ENCODE measurements around the gene CBLB. TPM values are rescaled to one million over a fixed set of nuclear protein-coding genes. Genes with fewer than 3 reads are reported as not detected.

The CBLB gene
- total RNA-seq, 4 donors from 2014 or later, result 14.8 to 46.4 (median 21.6) TPM

DNA sequence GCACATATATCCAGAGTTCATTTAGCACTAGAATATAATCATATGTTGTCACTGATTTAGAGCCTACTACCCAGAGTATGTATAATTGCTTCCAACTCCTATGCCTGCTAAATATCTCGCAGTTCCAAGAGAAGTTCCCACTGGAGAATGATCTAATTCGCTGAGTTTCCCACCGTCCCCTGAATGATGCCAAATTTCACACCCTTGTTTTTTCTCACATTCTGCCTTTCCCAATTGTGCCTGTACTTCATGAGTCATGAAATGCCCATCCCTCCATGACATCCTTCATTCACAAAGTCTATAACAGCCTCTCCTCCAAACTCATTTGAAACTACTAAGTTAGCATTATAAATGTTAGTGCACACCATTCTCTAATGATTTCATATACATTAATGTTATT, 177.2 kb downstream of the CBLB start:
- Histone ChIP-seq H3K4me3 (no peak overlapping the region), H3K36me3 (peaks cover 0 to 10% of the 10 kb centered on the region in 2 donors), H3K4me1 (peaks cover 0 to 2% of the 10 kb centered on the region in 2 donors), H3K9me3 (no peaks in the 10 kb centered on the region), H3K27ac (no peak overlapping the region), H3K27me3 (no peaks in the 10 kb centered on the region)
- DNase-seq, result no peak
- intact Hi-C loops (cut with DNase I; ENCODE audit: low total_unique reads), result loop anchor here (5.0 kb wide), 1 partner anchor 1146 kb away; no protein-coding TSS in a partner anchor
- in situ Hi-C loops (cut with MboI; ENCODE audit: low sequenced_read_pairs in 4 of 4), result loop anchor here (25.0 kb wide), 2 partner anchors 921 to 1371 kb away; no protein-coding TSS in a partner anchor
- ATAC-seq, result peak; percentile 56 to 72
- TF ChIP-seq POLR2A (IDR thresholded peaks at IDR 0.05), result no peak
- TF ChIP-seq, protein P1, sequence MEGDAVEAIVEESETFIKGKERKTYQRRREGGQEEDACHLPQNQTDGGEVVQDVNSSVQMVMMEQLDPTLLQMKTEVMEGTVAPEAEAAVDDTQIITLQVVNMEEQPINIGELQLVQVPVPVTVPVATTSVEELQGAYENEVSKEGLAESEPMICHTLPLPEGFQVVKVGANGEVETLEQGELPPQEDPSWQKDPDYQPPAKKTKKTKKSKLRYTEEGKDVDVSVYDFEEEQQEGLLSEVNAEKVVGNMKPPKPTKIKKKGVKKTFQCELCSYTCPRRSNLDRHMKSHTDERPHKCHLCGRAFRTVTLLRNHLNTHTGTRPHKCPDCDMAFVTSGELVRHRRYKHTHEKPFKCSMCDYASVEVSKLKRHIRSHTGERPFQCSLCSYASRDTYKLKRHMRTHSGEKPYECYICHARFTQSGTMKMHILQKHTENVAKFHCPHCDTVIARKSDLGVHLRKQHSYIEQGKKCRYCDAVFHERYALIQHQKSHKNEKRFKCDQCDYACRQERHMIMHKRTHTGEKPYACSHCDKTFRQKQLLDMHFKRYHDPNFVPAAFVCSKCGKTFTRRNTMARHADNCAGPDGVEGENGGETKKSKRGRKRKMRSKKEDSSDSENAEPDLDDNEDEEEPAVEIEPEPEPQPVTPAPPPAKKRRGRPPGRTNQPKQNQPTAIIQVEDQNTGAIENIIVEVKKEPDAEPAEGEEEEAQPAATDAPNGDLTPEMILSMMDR (IDR thresholded peaks at IDR 0.05 in 4 of 5, conservative IDR thresholded peaks at IDR 0.05 in 1 of 5), result no peak

DNA sequence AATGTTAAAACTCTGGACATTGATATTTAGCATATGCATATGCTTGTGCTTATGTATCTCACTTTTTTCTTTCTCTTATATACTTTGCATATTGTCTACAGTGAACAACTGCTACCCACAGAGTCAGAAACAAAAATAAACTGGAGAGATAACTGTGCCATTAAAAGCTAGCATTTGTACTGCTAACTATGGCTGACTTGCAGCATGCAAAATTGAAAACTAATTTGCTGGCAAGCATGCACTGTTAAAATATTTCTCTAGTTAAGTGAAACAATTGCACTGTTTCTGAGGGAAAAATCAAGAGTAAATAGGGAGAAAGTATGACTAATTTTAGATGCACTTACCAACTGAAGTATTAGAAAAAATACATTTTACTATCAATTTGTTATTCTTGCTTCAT, 177.8 kb downstream of the CBLB start:
- Histone ChIP-seq H3K27me3 (no peaks in the 10 kb centered on the region), H3K36me3 (peaks cover 0 to 10% of the 10 kb centered on the region in 2 donors), H3K27ac (no peak overlapping the region), H3K9me3 (no peaks in the 10 kb centered on the region), H3K4me3 (no peak overlapping the region), H3K4me1 (peaks cover 0 to 2% of the 10 kb centered on the region in 2 donors)
- in situ Hi-C loops (cut with MboI; ENCODE audit: low sequenced_read_pairs in 4 of 4) (loop anchor here (25.0 kb wide), 2 partner anchors 921 to 1371 kb away; no protein-coding TSS in a partner anchor), intact Hi-C loops (cut with DNase I; ENCODE audit: low total_unique reads) (loop anchor here (5.0 kb wide), 1 partner anchor 1146 kb away; no protein-coding TSS in a partner anchor)
- DNase-seq (no peak), ATAC-seq (peak in 1 of 2 donors; percentile 23)
- TF ChIP-seq, protein P1 (IDR thresholded peaks at IDR 0.05 in 4 of 5, conservative IDR thresholded peaks at IDR 0.05 in 1 of 5), result no peak
- TF ChIP-seq POLR2A (IDR thresholded peaks at IDR 0.05), result no peak

DNA sequence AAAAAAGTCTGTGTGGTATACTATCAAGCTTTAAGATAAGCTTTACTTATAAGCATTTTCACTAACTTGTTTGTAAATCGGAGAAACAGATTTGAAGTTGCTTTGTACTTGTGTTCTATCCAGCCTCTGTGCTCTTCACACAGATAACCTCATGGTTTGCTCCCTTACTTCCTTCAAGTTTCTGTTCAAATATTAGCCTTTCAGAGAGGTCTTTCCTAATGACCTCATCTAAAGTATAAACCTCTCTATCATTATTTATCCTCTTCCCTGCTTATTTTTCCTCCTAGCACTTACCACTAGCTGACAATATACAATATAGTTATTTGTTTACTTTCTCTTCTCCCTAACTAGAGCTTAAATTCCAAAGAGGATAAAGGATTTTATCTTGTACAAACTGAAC, 180.0 kb downstream of the CBLB start:
- no peaks in the 10 kb centered on the region for H3K9me3 ChIP-seq
- peak overlapping the region in 1 of 4 donors; percentile 7 for H3K27ac ChIP-seq
- in situ Hi-C loops (cut with MboI; ENCODE audit: low sequenced_read_pairs in 4 of 4), result loop anchor here (10.0 to 25.0 kb wide), 3 partner anchors 923 to 1373 kb away; no protein-coding TSS in a partner anchor

DNA sequence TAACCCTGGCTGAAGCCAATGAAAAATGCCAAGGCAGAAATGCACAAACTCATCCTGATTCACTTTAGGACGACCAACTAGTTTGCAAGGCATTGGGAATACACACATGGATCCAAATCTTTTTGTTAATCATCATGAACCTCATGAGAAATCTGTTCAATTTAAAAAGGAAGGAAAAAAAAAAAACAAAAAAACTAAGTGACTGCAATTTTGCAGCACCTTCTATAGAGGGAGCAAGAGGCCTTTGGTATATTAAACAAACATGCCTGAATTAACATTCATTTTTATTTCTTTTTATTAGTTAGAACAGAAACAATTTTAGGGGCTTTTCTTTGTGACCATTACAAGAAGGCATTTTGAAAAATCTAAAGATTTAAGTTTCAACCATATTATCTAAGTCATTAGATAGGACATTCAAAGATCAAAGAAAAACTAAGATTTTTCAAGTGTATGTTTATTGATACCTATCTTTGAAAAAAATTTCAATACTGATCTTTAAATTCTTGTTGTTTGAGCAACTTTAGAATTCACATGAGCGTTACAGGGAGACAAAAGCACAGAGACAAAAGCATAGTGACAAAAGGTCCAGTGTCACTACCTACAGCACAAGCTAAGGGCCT, 182.4 kb downstream of the CBLB start:
- TF ChIP-seq, protein P1 (IDR thresholded peaks at IDR 0.05 in 4 of 5, conservative IDR thresholded peaks at IDR 0.05 in 1 of 5), result peak in 4 of 5 experiments; percentile 33 to 73 (median 70)
- TF ChIP-seq POLR2A (IDR thresholded peaks at IDR 0.05), result no peak
- H3K27ac ChIP-seq, result no peak overlapping the region
- in situ Hi-C loops (cut with MboI; ENCODE audit: low sequenced_read_pairs in 4 of 4), result loop anchor here (10.0 to 25.0 kb wide), 3 partner anchors 926 to 1376 kb away; no protein-coding TSS in a partner anchor
- DNase-seq, result no peak
- intact Hi-C loops (cut with DNase I; ENCODE audit: low total_unique reads), result loop anchor here (2.0 to 10.0 kb wide), 3 partner anchors 181 to 922 kb away; partner anchors contain the start of gene CBLB
- H3K4me1 ChIP-seq, result peaks cover 0 to 2% of the 10 kb centered on the region in 2 donors
- H3K4me3 ChIP-seq, result no peak overlapping the region
- H3K9me3 ChIP-seq, result no peaks in the 10 kb centered on the region
- no peak for ATAC-seq
- peaks cover 0 to 4% of the 10 kb centered on the region in 2 donors for H3K36me3 ChIP-seq
- no peaks in the 10 kb centered on the region for H3K27me3 ChIP-seq

More for the DNA sequence above, 180.0 kb downstream of the CBLB start:
- intact Hi-C loops (cut with DNase I; ENCODE audit: low total_unique reads), result loop anchor here (5.0 to 10.0 kb wide), 2 partner anchors 178 to 516 kb away; partner anchors contain the start of gene CBLB
- Histone ChIP-seq H3K27me3 (no peaks in the 10 kb centered on the region), H3K4me3 (no peak overlapping the region), H3K36me3 (peaks cover 0 to 10% of the 10 kb centered on the region in 2 donors), H3K4me1 (peaks cover 0 to 2% of the 10 kb centered on the region in 2 donors)
- DNase-seq (no peak), ATAC-seq (no peak)
- TF ChIP-seq POLR2A (IDR thresholded peaks at IDR 0.05), result no peak
- TF ChIP-seq, protein P1 (IDR thresholded peaks at IDR 0.05 in 4 of 5, conservative IDR thresholded peaks at IDR 0.05 in 1 of 5), result no peak

Data from gastrocnemius medialis (tissue), 4 donors.